GM21825 (cell line): ENCODE measurements around the gene FBXO31.
"Not testable (repeated sequence)": the region's sequence is repeated elsewhere in the genome, so short reads cannot be mapped to it uniquely, and the experiment has no call there.

ENCODE experiments used
- ATAC-seq: cut with Tn5 transposase; IDR thresholded peaks from one replicate; pipeline ENCODE4 v1.9.1; 2021; ENCODE audit warnings: mild to moderate bottlenecking, moderate library complexity; ENCODE audit not compliant: unreplicated experiment

FBXO31 gene

GRCh38 chr16:87411375-87412271 is 28.0 kb upstream of the FBXO31 start:
- no peak for ATAC-seq

GRCh38 chr16:87410968-87411367 is 27.4 kb upstream of the FBXO31 start:
- ATAC-seq = no peak

- ATAC-seq = no peak
These were observed 27.0 kb upstream of the FBXO31 start for GRCh38 chr16:87410530-87410929.

- no peak for ATAC-seq
These were observed 26.2 kb upstream of the FBXO31 start for GRCh38 chr16:87409781-87410180.

- ATAC-seq = no peak
These were observed 25.6 kb upstream of the FBXO31 start for GRCh38 chr16:87409153-87409552.

GRCh38 chr16:87407511-87408112 is 24.0 kb upstream of the FBXO31 start:
- no peak for ATAC-seq

- ATAC-seq = no peak
These were observed 23.0 kb upstream of the FBXO31 start for GRCh38 chr16:87406495-87407088.

GRCh38 chr16:87404764-87405625 is 21.4 kb upstream of the FBXO31 start:
- no peak for ATAC-seq

- no peak for ATAC-seq
These were observed 11.7 kb upstream of the FBXO31 start for GRCh38 chr16:87395181-87395842.

GRCh38 chr16:87393680-87394055 is 10.1 kb upstream of the FBXO31 start:
- ATAC-seq = no peak

GRCh38 chr16:87392821-87393679 is 9.5 kb upstream of the FBXO31 start:
- peak; percentile 2 for ATAC-seq

- peak; percentile 51 for ATAC-seq
These were observed 8.6 kb upstream of the FBXO31 start, which contains the start of gene MAP1LC3B for GRCh38 chr16:87391950-87392820. TSS of gene MAP1LC3B (plus strand) at chr16:87392336. CDS start at chr16:87392428, 92 bp downstream.

GRCh38 chr16:87391324-87391949 is 7.9 kb upstream of the FBXO31 start:
- ATAC-seq = no peak

GRCh38 chr16:87390641-87391323 is 7.2 kb upstream of the FBXO31 start:
- ATAC-seq = no peak

- not testable (repeated sequence) for ATAC-seq
These were observed 6.3 kb upstream of the FBXO31 start for GRCh38 chr16:87389914-87390313.

- ATAC-seq = no peak
These were observed 5.7 kb upstream of the FBXO31 start for GRCh38 chr16:87389245-87389644.

- no peak for ATAC-seq
These were observed 5.2 kb upstream of the FBXO31 start for GRCh38 chr16:87388818-87389134.
